Measurements from ENCODE around the gene ME3.

The ME3 gene

DNA sequence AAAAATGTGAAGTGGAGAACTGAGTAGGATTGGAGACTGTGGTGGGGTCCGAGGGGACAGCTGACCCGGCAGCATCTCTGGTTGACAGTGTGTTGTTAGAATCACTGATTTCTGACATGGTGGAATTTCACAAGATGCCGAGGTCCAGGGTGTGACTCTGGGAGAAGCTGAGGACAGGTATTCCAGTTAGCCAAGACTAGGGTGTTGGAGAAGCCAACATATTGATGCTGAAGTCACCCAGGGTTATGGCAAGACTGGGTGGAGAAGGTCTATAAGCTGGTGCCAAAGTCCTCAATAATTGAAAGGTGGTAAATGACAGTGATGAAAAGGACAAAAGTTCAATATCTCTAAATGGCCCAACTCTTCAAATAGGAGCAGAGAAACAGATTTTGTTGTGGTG, 86.1 kb downstream of the ME3 start:
- Histone ChIP-seq H3K4me3 (ENCODE audit: low read length) (no peak overlapping the region), H4K20me1 (ENCODE audit: insufficient read depth, low read length) (no peaks in the 10 kb centered on the region), H3K4me2 (ENCODE audit: low read depth, low read length) (no peak overlapping the region), H3K9me2 (replicated peaks; ENCODE audit: insufficient read depth, low read length) (no peaks in the 10 kb centered on the region), H3K27ac (ENCODE audit: low read length) (no peak overlapping the region), H3K4me1 (ENCODE audit: low read length) (peaks cover 11% of the 10 kb centered on the region; the same call in 1 of the 2 replicates), H3K36me3 (replicated peaks; ENCODE audit: insufficient read depth, low read length) (no peaks in the 10 kb centered on the region), H3K27me3 (replicated peaks; ENCODE audit: insufficient read depth, low read length) (no peaks in the 10 kb centered on the region), H3K79me2 (ENCODE audit: low read length) (no peaks in the 10 kb centered on the region), H2AFZ (ENCODE audit: low read length) (no peak overlapping the region), H3K9ac (ENCODE audit: low read length) (no peak overlapping the region), H3K9me3 (replicated peaks; ENCODE audit: insufficient read depth, low read length) (no peaks in the 10 kb centered on the region), H3F3A (ENCODE audit: insufficient read depth, low read length) (no peaks in the 10 kb centered on the region)
- TF ChIP-seq EZH2 (optimal IDR thresholded peaks at IDR 0.05; ENCODE audit: low read depth, low read length) (no peak), EZH2phosphoT487 (IDR thresholded peaks at IDR 0.05; ENCODE audit: low read length) (no peak)
- TF ChIP-seq, protein P1, sequence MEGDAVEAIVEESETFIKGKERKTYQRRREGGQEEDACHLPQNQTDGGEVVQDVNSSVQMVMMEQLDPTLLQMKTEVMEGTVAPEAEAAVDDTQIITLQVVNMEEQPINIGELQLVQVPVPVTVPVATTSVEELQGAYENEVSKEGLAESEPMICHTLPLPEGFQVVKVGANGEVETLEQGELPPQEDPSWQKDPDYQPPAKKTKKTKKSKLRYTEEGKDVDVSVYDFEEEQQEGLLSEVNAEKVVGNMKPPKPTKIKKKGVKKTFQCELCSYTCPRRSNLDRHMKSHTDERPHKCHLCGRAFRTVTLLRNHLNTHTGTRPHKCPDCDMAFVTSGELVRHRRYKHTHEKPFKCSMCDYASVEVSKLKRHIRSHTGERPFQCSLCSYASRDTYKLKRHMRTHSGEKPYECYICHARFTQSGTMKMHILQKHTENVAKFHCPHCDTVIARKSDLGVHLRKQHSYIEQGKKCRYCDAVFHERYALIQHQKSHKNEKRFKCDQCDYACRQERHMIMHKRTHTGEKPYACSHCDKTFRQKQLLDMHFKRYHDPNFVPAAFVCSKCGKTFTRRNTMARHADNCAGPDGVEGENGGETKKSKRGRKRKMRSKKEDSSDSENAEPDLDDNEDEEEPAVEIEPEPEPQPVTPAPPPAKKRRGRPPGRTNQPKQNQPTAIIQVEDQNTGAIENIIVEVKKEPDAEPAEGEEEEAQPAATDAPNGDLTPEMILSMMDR (IDR thresholded peaks at IDR 0.05; ENCODE audit: low read length): no peak
- DNase-seq: no peak

DNA sequence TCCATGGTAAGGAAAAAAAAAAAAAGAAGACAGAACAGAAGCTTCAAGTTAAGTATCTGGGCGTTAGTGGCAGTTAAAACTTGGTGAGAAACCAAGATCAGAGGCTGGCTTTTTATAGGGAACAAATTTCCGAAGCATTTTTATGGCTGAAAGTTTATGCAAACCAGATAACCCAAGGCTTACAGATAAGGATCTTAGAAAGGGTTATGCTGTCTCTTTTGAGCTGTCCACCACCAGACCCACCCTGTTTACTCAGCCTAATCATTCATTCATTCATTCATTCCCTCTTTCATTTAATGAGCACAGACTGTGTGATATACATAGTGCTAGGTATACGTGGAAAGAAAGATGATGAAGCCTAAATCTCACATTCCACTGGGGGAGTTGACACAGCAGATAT, 89.5 kb downstream of the ME3 start:
- Histone ChIP-seq H3K4me3 (ENCODE audit: low read length) (no peak overlapping the region), H3K9me2 (replicated peaks; ENCODE audit: insufficient read depth, low read length) (no peaks in the 10 kb centered on the region), H3K4me1 (ENCODE audit: low read length) (no peaks in the 10 kb centered on the region), H3K27ac (ENCODE audit: low read length) (no peak overlapping the region), H3K36me3 (replicated peaks; ENCODE audit: insufficient read depth, low read length) (no peaks in the 10 kb centered on the region), H3K79me2 (ENCODE audit: low read length) (no peaks in the 10 kb centered on the region), H2AFZ (ENCODE audit: low read length) (no peak overlapping the region), H3K27me3 (replicated peaks; ENCODE audit: insufficient read depth, low read length) (no peaks in the 10 kb centered on the region), H3K9me3 (replicated peaks; ENCODE audit: insufficient read depth, low read length) (no peaks in the 10 kb centered on the region), H3K9ac (ENCODE audit: low read length) (no peak overlapping the region), H3F3A (ENCODE audit: insufficient read depth, low read length) (no peaks in the 10 kb centered on the region), H4K20me1 (ENCODE audit: insufficient read depth, low read length) (no peaks in the 10 kb centered on the region), H3K4me2 (ENCODE audit: low read depth, low read length) (no peak overlapping the region)
- DNase-seq: no peak
- TF ChIP-seq EZH2phosphoT487 (IDR thresholded peaks at IDR 0.05; ENCODE audit: low read length): no peak
- TF ChIP-seq, protein P1 (IDR thresholded peaks at IDR 0.05; ENCODE audit: low read length): no peak
- no peak for TF ChIP-seq EZH2 (optimal IDR thresholded peaks at IDR 0.05; ENCODE audit: low read depth, low read length)

DNA sequence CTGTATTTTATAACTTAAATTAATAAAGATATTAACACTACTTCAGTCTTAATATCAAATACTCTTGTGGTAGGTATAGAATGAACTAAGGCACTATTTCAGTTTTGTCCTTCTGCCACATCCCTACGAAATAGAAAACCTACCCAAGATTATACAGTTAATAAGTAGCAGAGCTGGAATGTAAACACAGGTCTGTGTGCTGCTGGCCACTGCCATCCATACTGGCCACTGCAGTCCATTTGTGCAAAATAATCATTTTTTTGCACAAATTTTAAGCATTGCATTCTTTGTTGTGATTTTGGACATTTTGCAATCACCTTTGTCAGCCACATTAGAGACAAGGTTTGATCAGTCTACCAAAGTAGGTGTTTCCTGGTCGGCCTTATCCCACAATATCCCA, 91.9 kb downstream of the ME3 start:
- no peak overlapping the region for H3K4me3 ChIP-seq (ENCODE audit: low read length)
- no peaks in the 10 kb centered on the region for H3K36me3 ChIP-seq (replicated peaks; ENCODE audit: insufficient read depth, low read length)
- H3K9me3 ChIP-seq (replicated peaks; ENCODE audit: insufficient read depth, low read length): no peaks in the 10 kb centered on the region
- no peak overlapping the region for H3K4me2 ChIP-seq (ENCODE audit: low read depth, low read length)
- no peak overlapping the region for H3K9ac ChIP-seq (ENCODE audit: low read length)
- H3K79me2 ChIP-seq (ENCODE audit: low read length): no peaks in the 10 kb centered on the region
- H3K4me1 ChIP-seq (ENCODE audit: low read length): no peaks in the 10 kb centered on the region
- no peaks in the 10 kb centered on the region for H3K9me2 ChIP-seq (replicated peaks; ENCODE audit: insufficient read depth, low read length)
- no peak overlapping the region for H3K27ac ChIP-seq (ENCODE audit: low read length)
- TF ChIP-seq, protein P1 (IDR thresholded peaks at IDR 0.05; ENCODE audit: low read length): no peak
- no peak for TF ChIP-seq EZH2 (optimal IDR thresholded peaks at IDR 0.05; ENCODE audit: low read depth, low read length)
- no peak for TF ChIP-seq EZH2phosphoT487 (IDR thresholded peaks at IDR 0.05; ENCODE audit: low read length)
- H2AFZ ChIP-seq (ENCODE audit: low read length): no peak overlapping the region
- no peaks in the 10 kb centered on the region for H3K27me3 ChIP-seq (replicated peaks; ENCODE audit: insufficient read depth, low read length)
- DNase-seq: no peak
- H4K20me1 ChIP-seq (ENCODE audit: insufficient read depth, low read length): no peaks in the 10 kb centered on the region
- no peaks in the 10 kb centered on the region for H3F3A ChIP-seq (ENCODE audit: insufficient read depth, low read length)

All from MM.1S (cell line).